ENCODE results near the gene IGSF21.
"Not testable (repeated sequence)": the region's sequence is repeated elsewhere in the genome, so short reads cannot be mapped to it uniquely, and the experiment has no call there.

IGSF21 gene

DNA sequence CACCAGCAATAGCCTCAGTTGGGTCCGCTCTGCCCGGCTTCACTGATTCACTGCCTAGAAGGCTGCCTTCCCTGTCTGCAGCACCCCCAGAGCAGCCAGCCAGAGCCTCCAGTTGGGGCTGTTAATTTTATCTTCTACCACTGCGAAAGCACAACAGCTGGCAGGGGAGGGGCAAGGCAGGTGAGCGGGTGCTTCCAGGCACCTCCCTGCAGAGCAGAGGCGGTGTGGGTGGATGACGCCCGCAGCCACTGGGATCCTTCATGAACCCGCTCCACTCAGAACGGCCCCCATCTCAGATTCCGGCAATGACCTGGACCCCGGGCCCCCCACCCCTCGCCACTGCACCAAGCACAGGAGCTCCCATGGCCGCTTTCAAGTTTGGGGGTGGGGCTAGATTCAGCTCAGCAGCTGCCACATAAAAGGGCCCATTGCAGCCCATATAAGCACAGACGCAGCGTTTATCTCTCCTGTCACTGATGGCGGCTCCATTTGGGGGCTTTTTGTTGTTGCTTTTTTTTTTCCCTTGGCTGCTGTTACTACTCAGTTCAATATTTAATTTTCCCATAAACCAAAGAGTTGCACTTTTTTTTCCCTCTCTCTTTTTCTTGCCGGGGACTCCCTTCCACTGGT lies 245.2 kb downstream of the IGSF21 start:
- DNase-seq (ENCODE audit: low read depth in 1 of 2, low spot score in 1 of 2): no peak

DNA sequence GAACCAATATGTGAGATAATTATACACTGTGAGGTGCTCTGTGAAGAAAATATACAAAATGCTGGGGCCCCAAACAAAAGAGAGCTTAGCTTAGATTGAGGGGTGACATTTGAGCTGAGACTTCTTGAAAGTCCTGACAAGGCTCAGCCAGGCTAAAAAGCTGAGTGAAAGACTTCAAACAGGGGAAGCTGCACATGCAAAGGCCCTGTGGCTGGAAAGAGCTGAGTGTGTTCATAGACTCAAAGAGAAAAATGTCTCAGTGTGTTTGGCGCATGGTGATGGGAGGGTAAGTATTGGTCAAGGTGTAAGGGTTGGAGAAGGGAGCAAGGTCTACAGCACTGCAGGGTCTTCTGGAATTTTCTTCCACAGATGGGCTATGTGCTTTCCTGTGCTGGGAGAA lies 245.9 kb downstream of the IGSF21 start:
- no peak for DNase-seq (ENCODE audit: low read depth in 1 of 2, low spot score in 1 of 2)

DNA sequence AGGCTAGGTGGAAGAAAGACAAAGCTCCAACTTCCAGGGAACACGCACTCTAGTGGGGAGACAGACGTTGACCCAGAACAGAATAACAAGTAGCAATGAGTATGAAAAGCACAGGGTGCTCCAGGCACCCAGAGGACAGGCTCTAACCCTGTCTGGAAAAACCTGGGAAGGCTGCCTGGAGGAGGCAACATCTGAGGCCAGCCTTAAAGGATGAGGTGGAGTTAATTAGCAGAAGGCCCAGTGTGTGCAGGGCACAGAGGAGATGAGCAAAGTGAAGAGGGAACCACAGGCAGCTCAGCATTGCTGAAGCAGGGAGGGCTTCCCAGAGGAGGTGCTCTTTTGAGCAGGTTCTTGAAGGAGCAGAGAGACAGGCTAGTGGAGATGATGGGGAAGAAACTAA lies 246.4 kb downstream of the IGSF21 start:
- no peak for DNase-seq (ENCODE audit: low read depth in 1 of 2, low spot score in 1 of 2)

DNA sequence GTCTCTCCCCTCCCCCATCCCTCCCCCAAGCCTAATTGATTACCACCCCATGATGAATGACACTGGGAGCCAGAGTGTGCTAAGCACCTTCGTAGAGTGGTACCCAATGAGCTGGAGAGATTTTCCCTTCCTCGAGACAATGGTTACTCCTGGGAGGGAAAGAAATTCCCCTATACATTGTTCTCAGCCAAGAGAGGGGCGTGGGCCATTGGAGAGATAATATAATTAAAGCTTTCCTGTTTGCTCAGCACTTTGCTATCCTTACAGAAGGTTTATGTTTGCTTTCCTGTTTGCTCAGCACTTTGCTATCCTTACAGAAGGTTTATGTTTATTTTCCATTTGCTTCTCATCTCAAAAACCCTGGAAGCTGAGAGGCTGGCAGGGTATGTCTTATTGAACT lies 247.0 kb downstream of the IGSF21 start:
- no peak for DNase-seq (ENCODE audit: low read depth in 1 of 2, low spot score in 1 of 2)

DNA sequence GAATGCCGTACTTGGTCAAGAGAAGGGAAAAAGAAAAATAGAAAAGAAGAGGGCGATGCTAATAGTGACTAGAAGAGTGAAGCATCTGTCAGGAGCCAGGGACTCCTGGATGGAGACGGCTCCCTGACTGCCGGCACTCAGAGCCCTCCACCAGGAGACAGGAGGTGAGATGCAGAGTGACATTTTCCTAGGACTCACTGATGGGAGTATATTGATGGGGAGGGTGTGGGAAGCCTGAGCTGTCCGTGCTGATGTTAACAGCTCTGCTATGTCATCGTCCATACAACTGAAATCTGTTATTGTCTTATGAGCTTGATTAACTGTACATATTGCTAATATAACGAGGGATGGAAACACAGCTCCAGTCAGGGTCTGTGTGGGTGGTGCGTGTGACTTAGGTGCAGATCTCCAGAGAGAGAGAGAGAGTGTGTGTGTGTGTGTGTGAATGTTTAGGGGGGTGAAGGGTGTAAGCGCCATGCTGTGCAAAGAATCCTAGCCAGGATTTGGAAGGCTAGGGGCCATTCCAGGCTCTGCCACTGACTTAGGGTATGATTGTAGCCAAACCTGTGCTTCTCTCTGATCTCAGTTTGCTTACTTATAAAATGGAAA lies 250.1 kb downstream of the IGSF21 start:
- no peak for DNase-seq (ENCODE audit: low read depth in 1 of 2, low spot score in 1 of 2)

DNA sequence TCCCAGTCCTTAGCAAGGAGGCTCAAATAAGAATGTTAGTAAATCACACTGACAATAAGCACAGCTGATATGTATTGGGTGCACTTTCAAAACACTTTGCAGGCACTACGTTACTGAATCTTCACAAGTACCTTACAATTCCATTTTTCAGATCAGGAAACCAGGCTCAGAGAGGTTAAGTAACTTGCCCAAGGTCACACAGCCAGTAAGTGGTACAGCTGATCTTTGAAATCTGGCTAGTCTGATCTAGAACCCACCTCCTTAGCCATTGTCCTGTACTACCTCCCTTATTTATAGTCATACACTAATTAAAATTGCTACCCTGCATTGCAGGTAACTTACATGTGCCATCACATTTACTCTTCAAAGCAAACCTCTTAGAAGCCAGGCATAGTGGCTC lies 251.0 kb downstream of the IGSF21 start:
- no peak for DNase-seq (ENCODE audit: low read depth in 1 of 2, low spot score in 1 of 2)

DNA sequence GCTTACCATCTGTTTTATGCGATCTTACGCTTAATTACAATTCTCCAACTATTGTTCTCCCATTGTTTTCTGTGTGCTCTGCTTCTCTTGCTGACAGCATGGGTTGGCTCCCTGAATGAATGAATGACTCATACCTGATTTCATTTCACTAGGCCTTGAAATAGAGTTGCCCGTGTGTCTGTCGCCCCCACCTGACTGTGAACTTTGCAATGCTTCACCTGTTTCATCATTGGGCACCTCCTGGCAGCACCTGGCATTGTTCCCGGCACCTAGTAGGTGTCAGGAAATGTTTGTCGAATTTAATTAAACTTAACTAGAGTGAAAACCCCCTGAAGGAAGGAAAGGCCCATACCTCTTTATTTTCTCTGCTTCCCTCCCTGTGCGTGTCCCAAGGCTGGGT lies 252.7 kb downstream of the IGSF21 start:
- no peak for DNase-seq (ENCODE audit: low read depth in 1 of 2, low spot score in 1 of 2)

DNA sequence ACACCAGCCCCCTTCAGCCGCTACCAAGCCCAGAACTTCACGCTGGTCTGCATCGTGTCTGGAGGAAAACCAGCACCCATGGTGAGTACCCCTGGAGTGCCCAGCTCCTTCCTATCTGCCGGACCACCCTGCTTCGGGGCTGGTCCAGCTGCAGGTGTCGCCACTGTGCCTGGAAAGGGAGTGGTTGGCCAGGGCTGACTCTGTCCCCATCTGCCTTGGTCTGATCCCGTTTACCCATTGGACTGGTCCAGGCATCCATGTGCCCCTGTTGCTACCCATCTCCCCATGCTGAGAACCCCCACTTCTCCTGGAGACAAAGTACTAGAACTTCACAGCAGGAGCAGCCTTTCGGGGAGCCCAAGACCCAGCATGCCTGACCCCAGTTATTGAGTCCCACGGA lies 254.6 kb downstream of the IGSF21 start:
- DNase-seq (ENCODE audit: low read depth in 1 of 2, low spot score in 1 of 2): no peak

DNA sequence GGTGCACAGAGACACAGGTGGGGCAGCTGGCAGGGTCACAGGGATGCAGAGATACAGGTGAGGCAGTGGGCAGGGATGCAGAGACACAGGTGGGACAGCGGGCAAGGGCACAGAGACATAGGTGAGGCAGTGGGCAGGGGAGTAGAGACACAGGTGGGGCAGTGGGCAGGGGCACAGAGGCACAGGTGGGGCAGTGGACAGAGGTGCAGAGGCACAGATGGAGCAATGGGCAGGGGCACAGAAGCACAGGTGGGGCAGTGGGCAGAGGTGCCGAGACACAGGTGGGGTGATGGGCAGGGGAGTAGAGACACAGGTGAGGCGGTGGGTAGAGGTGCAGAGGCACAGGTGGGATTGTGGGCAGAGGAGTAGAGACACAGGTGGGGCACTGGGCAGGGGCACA lies 255.8 kb downstream of the IGSF21 start:
- DNase-seq (ENCODE audit: low read depth in 1 of 2, low spot score in 1 of 2): no peak

DNA sequence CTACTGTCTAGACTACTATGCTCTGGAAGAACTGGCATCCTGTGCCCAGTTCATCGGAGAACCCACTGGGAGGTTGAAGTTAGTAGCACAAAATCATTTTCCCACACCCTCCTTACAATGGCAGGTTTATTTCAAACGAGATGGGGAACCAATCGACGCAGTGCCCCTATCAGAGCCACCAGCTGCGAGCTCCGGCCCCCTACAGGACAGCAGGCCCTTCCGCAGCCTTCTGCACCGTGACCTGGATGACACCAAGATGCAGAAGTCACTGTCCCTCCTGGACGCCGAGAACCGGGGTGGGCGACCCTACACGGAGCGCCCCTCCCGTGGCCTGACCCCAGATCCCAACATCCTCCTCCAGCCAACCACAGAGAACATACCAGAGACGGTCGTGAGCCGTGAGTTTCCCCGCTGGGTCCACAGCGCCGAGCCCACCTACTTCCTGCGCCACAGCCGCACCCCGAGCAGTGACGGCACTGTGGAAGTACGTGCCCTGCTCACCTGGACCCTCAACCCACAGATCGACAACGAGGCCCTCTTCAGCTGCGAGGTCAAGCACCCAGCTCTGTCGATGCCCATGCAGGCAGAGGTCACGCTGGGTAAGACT lies 257.6 kb downstream of the IGSF21 start:
- no peak for DNase-seq (ENCODE audit: low read depth in 1 of 2, low spot score in 1 of 2)

DNA sequence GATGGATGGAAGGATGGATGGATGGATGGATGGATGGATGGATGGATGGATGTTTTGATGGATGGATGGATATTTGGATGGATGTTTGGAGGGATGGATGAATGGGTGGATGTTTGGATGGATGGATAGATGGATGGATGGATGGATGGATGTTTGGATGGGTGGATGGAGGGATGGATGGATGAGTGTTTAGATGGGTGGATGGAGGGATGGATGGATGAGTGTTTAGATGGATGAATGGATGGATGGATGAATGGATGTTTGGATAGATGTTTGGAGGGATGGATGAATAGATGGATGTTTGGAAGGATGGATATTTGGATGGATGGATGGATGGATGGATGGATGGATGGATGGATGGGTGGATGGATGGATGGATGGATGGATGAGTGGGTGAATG lies 264.9 kb downstream of the IGSF21 start:
- not testable (repeated sequence) for DNase-seq (ENCODE audit: low read depth in 1 of 2, low spot score in 1 of 2)

DNA sequence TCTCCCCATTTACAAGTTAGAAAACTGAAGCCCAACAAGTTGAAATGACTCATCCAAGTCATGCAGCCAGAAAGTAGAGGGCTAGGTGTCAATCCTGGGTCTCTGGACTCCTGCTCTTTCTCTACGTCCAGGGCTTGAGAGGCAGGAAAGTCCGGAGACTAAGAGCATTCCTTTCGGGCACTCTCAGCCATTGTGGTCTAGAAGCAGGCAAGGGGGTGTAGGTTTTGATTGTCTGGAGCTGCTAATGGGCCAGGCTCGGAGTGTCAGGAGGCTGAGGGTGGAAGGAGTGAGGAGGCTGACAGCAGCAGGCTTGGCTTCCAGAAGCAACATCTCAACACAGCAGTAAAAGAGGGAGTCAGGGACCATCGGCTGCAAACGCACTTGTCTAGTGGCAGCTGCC lies 265.6 kb downstream of the IGSF21 start:
- DNase-seq (ENCODE audit: low read depth in 1 of 2, low spot score in 1 of 2): no peak

DNA sequence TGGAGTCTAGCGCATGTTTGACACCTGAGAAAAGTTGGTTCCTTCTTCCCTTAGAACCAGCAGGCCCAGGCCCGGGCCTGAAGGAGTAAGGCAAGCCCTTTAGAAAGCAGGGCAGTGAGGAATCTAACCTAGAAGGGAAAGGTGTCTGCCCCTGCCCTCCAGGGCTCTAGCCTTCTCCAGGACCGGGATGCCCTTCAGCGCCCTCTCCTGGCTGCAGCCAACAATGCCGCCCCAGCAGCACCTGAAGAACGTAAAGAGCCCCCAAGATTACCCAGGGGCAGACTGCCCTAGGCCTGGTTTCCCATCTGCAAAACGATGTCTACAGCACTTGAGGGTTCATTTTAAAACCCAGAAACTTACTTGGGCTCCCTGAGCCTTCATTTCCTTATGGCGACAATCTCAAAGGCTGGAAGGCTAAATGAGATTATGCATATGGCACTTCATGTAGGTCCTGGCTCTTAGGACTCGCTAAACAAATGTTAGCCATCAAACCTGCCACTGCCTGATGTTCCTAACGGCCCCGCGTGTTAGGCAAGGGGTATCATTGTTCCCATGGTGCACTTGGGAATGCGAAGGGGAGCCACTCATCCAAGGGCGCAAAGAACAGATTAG lies 266.4 kb downstream of the IGSF21 start:
- no peak for DNase-seq (ENCODE audit: low read depth in 1 of 2, low spot score in 1 of 2)

DNA sequence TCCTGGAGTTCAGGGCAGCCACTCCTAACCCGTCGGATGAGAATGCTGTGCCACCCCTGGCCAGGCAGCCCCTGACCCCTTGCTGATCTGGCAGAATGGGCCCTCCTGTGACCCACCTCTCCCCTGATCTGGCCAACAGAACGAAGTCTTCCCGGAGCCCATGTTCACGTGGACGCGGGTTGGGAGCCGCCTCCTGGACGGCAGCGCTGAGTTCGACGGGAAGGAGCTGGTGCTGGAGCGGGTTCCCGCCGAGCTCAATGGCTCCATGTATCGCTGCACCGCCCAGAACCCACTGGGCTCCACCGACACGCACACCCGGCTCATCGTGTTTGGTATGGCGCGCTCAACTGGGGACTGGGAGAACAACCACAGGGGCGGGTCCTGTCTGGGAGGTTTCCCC lies 269.1 kb downstream of the IGSF21 start:
- DNase-seq (ENCODE audit: low read depth in 1 of 2, low spot score in 1 of 2): no peak

DNA sequence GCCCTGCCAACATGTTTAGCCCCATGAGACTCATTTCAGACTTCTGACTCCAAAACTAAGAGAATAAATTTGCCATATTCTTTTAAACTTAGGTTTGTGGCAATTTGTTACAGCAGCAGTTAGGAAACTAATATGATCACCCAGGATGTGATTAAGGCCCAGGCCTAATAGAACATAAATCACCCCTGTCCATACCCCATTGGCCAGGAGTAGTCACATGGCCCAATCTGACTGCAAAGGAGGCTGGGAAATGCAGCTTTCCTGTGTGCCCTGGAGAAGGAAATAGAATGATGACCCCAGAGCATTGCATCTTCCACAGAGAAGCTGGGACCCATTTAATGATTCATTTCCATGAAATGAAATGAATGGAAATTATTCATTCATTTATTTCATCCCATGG lies 272.7 kb downstream of the IGSF21 start:
- DNase-seq (ENCODE audit: low read depth in 1 of 2, low spot score in 1 of 2): no peak

DNA sequence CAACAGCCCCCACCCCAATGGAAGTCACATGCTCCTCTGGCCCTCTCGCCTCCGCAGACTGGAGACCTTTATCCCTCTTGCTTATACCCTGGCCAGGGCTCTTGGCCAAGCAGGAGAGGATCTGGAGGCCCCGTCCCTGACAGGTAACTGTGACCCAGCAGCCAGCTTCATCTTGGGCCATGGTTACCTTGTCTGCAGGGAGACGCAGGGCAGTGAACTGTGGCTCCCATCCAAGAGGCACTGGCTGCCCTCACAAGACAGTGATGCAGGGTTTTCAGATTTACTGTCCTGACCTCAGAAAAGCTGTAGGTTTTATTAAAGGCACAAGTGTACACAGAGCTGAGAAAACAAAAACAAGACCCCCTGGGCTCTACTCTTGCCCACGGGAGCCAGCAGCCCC lies 276.5 kb downstream of the IGSF21 start:
- no peak for DNase-seq (ENCODE audit: low read depth in 1 of 2, low spot score in 1 of 2)

DNA sequence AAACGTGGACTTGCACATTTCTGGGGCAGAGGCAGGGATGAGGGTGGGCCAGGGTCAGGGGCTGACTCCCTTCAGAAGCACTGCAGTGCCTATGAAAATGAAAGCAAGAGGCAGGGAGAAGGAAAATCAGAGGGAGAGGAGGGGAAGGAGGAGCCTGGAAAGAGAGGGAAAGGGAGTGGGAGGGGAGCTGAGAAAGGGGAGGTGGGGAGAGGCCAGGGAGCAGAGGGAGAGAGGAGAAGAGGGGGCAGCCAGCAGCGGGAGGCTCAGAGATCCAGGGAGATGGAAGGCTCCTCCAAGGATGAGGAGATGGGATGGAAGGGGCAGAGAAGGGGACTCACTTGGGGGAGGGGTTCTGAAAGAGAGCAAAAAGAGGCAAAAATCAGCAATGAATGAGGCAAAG lies 276.9 kb downstream of the IGSF21 start:
- no peak for DNase-seq (ENCODE audit: low read depth in 1 of 2, low spot score in 1 of 2)

DNA sequence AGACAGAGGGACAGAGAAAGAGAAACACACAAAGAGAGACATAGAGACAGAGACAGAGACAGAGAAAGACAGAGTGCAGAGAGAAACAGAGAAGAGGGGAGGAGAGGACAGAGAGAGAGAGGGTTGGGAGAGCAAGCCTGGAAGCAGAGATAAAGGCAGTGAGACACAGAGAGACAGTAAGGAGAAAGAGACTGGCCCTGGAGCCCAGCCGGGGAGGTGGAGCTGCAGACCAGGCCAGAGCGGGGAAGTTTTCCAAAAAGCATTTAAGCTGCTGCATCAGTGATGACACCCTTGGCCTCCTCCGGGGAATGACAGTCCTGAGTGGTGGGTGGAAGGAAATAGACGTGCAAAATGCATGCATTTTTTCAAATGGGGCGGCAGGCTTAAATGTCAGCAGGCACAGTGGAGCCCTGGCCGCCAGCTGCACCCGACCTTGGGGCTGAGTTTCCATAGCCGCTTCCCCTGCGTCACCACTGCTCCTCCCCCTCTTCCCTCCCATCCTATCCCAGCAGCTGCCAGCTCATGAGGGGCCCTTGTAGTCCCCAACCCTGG lies 277.7 kb downstream of the IGSF21 start:
- DNase-seq (ENCODE audit: low read depth in 1 of 2, low spot score in 1 of 2): no peak

DNA sequence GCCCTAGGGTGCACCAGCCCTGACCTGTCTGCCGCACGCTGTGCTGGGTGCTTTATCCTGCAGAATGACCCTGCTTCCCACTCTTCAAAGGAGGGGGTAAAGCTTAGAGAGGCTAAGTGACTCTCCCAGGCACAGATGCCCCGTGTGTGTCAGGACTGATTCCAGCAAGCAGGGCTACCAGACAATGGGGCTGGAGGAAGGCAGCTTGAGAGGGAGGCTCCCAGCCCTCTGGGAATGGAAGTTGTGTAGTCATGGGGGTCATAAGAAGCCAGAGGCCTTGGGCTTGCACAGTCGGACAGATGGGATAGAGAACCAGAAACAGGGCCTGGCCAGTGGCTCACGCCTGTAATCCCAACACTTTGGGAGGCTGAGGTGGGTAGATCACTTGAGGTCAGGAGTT lies 279.0 kb downstream of the IGSF21 start:
- no peak for DNase-seq (ENCODE audit: low read depth in 1 of 2, low spot score in 1 of 2)

DNA sequence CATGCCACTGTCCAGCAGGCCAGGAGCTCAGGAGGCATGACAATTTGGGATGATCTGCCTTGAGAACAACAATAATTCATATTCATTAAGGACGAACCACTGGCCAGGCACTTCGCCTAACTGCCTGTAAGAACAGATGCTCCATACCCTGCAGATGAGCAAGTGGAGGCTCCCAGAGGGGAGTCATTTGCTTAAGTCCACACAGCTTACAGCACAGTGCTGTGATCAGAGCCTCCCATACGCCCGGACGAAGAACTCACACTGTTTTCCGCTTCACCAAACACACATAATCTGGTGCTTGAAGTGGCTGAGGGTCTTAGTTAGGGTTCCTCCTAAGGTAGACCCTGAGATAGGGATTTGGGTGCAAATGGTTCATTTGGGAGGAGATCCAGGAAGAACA lies 279.7 kb downstream of the IGSF21 start:
- DNase-seq (ENCODE audit: low read depth in 1 of 2, low spot score in 1 of 2): no peak

DNA sequence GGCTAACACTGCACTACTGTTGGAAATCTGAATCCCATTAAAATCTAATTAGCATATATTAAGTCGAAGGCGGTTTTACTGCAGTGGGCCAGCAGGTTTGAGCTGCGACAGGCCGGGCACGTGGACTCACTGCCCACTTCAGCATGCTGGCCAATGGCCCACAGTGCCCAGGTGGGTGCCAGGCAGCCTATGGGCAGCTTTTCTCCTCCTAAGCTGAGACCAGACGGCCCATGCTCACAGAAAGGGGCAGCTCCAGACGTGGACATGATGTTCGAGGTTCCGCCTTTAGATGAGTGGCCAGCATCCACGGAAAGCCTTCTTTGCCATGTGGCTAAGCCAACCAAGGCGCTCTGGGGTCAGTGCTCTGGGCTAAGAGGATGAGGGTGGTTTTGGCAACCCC lies 283.4 kb downstream of the IGSF21 start:
- DNase-seq (ENCODE audit: low read depth in 1 of 2, low spot score in 1 of 2): no peak

DNA sequence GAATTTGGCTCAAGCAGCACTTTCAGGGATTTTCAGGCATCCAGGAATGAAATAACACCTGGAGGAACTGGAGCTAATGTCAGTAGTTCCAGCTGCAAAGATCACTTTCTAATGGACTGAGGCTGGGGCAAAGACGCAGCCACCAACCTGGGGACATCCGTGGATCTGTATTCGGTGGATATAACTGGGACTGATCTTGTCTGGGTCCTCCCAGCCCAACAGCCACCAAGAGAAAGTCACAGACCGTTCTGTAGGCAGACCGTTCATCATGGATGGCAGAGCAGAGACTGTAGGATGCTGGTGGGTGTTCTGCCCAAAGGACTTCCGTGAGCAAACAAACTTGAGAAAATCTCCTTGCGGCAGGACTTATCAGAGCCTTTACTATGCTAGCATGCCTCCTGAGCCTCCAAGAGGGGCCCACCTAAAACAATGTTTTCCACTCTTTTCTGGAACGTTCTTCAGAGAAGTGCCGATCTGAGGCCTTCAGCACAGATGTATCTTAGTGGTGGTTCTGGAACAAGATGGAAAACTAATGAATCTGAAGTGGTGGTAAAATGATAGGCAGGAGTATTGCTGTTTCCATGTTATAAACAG lies 287.1 kb downstream of the IGSF21 start:
- DNase-seq (ENCODE audit: low read depth in 1 of 2, low spot score in 1 of 2): no peak
